Keratinocyte (primary cell): ENCODE results near the gene GCNT3. TPM values are rescaled to one million over a fixed set of nuclear protein-coding genes. Genes with fewer than 3 reads are reported as not detected.

Experiments used
- DNase-seq: peaks from one replicate; pipeline ENCODE4 v3.0.0-alpha.2; 2011; ENCODE audit warnings: low read depth, missing footprints, low spot score
- FAIRE-seq: peaks from 2 replicates; lab custom pipeline; 2011; peaks lifted over from hg19 to GRCh38; lab: Jason Lieb, UNC
- H2AFZ ChIP-seq: 2 replicates; pipeline ENCODE4 v1.6.0; 2012; ENCODE audit warnings: low read length, control low read depth, inconsistent platforms; ENCODE audit not compliant: control insufficient read depth
- H3K27ac ChIP-seq: 2 replicates; pipeline ENCODE4 v1.5.1; 2011; ENCODE audit warnings: low read length; ENCODE audit not compliant: control insufficient read depth, insufficient read depth
- H3K27me3 ChIP-seq: 3 replicates; pipeline ENCODE4 v1.6.0; 2011; ENCODE audit warnings: low read length; ENCODE audit not compliant: control insufficient read depth, insufficient read depth; ENCODE audit errors: extremely low read depth
- H3K36me3 ChIP-seq, 2 experiments: 2 replicates in 1 of 2; 3 replicates in 1 of 2; pipeline ENCODE4 v1.5.1; 2011; ENCODE audit warnings: low read length in 2 of 2, mild to moderate bottlenecking in 1 of 2; ENCODE audit not compliant: control insufficient read depth in 2 of 2, insufficient read depth in 2 of 2; ENCODE audit errors: extremely low read depth in 1 of 2
- H3K4me1 ChIP-seq: 3 replicates; pipeline ENCODE4 v1.5.1; 2011; ENCODE audit warnings: low read length; ENCODE audit not compliant: control insufficient read depth, insufficient read depth; ENCODE audit errors: extremely low read depth
- H3K4me2 ChIP-seq: 3 replicates; pipeline ENCODE4 v1.6.0; 2011; ENCODE audit warnings: low read depth, low read length; ENCODE audit not compliant: control insufficient read depth, insufficient read depth; ENCODE audit errors: extremely low read depth
- H3K4me3 ChIP-seq, 3 experiments: fragments of 200-600 bp in 1 of 3; sonication (generic) in 1 of 3; 2 replicates in 2 of 3; 3 replicates in 1 of 3; pipeline ENCODE4 v1.5.1; 2011 to 2016; ENCODE audit warnings: low read length in 3 of 3, mild to moderate bottlenecking in 3 of 3, control low read depth in 2 of 3, inconsistent platforms in 1 of 3, low read depth in 1 of 3, mixed read lengths in 1 of 3, mixed run types in 1 of 3, moderate library complexity in 1 of 3; ENCODE audit not compliant: control insufficient read depth in 2 of 3, insufficient read depth in 2 of 3; ENCODE audit errors: extremely low read depth in 1 of 3
- H3K79me2 ChIP-seq: 2 replicates; pipeline ENCODE4 v1.6.0; 2012; ENCODE audit warnings: low read length; ENCODE audit not compliant: control insufficient read depth, insufficient read depth
- H3K9ac ChIP-seq: 3 replicates; pipeline ENCODE4 v1.6.0; 2011; ENCODE audit warnings: low read length; ENCODE audit not compliant: control insufficient read depth, insufficient read depth; ENCODE audit errors: extremely low read depth
- H3K9me1 ChIP-seq: 3 replicates; pipeline ENCODE4 v1.6.0; 2011; ENCODE audit warnings: low read length; ENCODE audit not compliant: control insufficient read depth, insufficient read depth; ENCODE audit errors: extremely low read depth
- H3K9me3 ChIP-seq: 2 replicates; pipeline ENCODE4 v1.5.1; 2012; ENCODE audit warnings: low read depth, low read length; ENCODE audit not compliant: control insufficient read depth
- H4K20me1 ChIP-seq: 3 replicates; pipeline ENCODE4 v1.6.0; 2011; ENCODE audit warnings: low read length; ENCODE audit not compliant: control insufficient read depth, insufficient read depth; ENCODE audit errors: extremely low read depth
- CTCF ChIP-seq, 3 experiments: IDR thresholded peaks in 1 of 3; conservative IDR thresholded peaks in 1 of 3; optimal IDR thresholded peaks in 1 of 3; 2 replicates in 2 of 3; 3 replicates in 1 of 3; pipeline versions ENCODE3 to v1.5.1; 2011; ENCODE audit warnings: low read length in 3 of 3, mild to moderate bottlenecking in 3 of 3, moderate library complexity in 2 of 3, control low read depth in 1 of 3, inconsistent platforms in 1 of 3; ENCODE audit not compliant: insufficient read depth in 2 of 3; ENCODE audit errors: extremely low read depth in 1 of 3
- EZH2 ChIP-seq: IDR thresholded peaks from one replicate; pipeline ENCODE4 v1.6.1; 2012; ENCODE audit warnings: inconsistent platforms, mild to moderate bottlenecking, low read length, moderate library complexity
- dilution Hi-C: fragments of 300-500 bp; cut with MboI; formaldehyde crosslinking; loops from one replicate; pipeline ENCODE4 v1.7.0; 2020; ENCODE audit warnings: low sequenced_read_pairs; ENCODE audit not compliant: extremely low pct_ligation_motif_present
- polyA plus RNA-seq, 5 experiments: library from polyadenylated mRNA; depleted of rRNA in 3 of 5; stranded (reverse) in 3 of 5; stranded (forward) in 1 of 5; unstranded in 1 of 5; fragments of >200 nt; gene quantifications; 1 replicate in 1 of 5; 2 replicates in 3 of 5; 3 replicates in 1 of 5; pipeline versions ENCODE4 v1.2.1 to v1.2.3, GENCODE V29; 2011 to 2012; ENCODE audit warnings: missing spikeins in 2 of 5, low read depth in 1 of 5, low replicate concordance in 1 of 5

The GCNT3 gene
- polyA plus RNA-seq, 1 donor (not counting 4 experiments of a cell fraction or from before 2014, with no cell fraction given), result 0.26 TPM

GRCh38 chr15:59654046-59654445 is 42.5 kb downstream of the GCNT3 start:
- Histone ChIP-seq H3K9me3 (no peaks in the 10 kb centered on the region), H3K4me3 (no peak overlapping the region), H3K79me2 (peaks cover 53% of the 10 kb centered on the region), H3K36me3 (peaks cover 3 to 10% of the 10 kb centered on the region in 2 experiments), H3K27me3 (no peaks in the 10 kb centered on the region), H3K9me1 (no peaks in the 10 kb centered on the region), H2AFZ (no peak overlapping the region), H3K4me1 (peaks cover 9% of the 10 kb centered on the region), H3K27ac (no peak overlapping the region), H3K4me2 (no peak overlapping the region), H3K9ac (no peak overlapping the region), H4K20me1 (no peaks in the 10 kb centered on the region)
- FAIRE-seq (no peak), DNase-seq (no peak)
- dilution Hi-C loops, result no loop called here
- TF ChIP-seq CTCF (optimal IDR thresholded peaks at IDR 0.05 in 1 of 3, IDR thresholded peaks at IDR 0.05 in 1 of 3, conservative IDR thresholded peaks at IDR 0.05 in 1 of 3; ENCODE audit: extremely low read depth in 1 of 3, insufficient read depth in 2 of 3, low read length in 3 of 3), result no peak

GRCh38 chr15:59656897-59657634 is 45.5 kb downstream of the GCNT3 start, which contains the start of gene GTF2A2:
TSS of gene GTF2A2 (minus strand) at chr15:59657515. CDS start at chr15:59652277, 5,238 bp downstream.
- Histone ChIP-seq H3K79me2 (peaks cover 49% of the 10 kb centered on the region), H3K27me3 (no peaks in the 10 kb centered on the region), H3K4me1 (peaks cover 9% of the 10 kb centered on the region), H3K36me3 (peaks cover 0 to 3% of the 10 kb centered on the region in 2 experiments), H3K9me3 (no peaks in the 10 kb centered on the region), H3K27ac (peak within 1 kb of the TSS; percentile 78), H3K4me3 (peak within 1 kb of the TSS; percentile 84 to 97 (median 89)), H2AFZ (peak within 1 kb of the TSS; percentile 74), H3K4me2 (peak within 1 kb of the TSS; percentile 80), H4K20me1 (no peaks in the 10 kb centered on the region), H3K9me1 (no peaks in the 10 kb centered on the region), H3K9ac (peak within 1 kb of the TSS; percentile 82)
- TF ChIP-seq EZH2, result no peak
- no peak for TF ChIP-seq CTCF (optimal IDR thresholded peaks at IDR 0.05 in 1 of 3, IDR thresholded peaks at IDR 0.05 in 1 of 3, conservative IDR thresholded peaks at IDR 0.05 in 1 of 3; ENCODE audit: extremely low read depth in 1 of 3, insufficient read depth in 2 of 3, low read length in 3 of 3)
- DNase-seq (peak; percentile 64), FAIRE-seq (no peak)
- dilution Hi-C loops, result no loop called here
